Inferior parietal cortex (tissue), 1 donor: ENCODE data around the gene MAP2.

Experiments
- DNase-seq: peaks from one replicate; pipeline ENCODE4 v3.0.0-alpha.2; 2016; ENCODE audit errors: extremely low spot score

The MAP2 gene

GRCh38 chr2:209644842-209645241, 221.0 kb downstream of the MAP2 start:
- no peak for DNase-seq

DNA sequence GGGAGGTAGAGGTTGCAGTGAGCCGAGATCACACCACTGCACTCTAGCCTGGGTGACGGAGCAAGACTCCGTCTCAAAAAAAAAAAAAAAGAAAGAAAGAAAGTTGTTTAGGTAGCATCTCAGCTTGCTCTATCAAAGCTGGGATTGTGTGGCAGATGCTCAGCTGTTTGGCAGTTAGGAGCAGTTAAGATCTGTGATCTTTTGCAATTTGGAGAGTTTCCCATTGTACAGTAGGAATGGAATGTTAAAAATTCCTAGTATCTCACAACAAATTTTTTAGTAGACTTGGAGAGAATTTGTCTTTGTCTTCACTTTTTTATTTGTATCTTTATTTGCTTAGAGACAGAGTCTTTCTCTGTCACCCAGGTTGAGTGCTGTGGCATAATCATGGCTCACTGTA, 224.9 kb downstream of the MAP2 start:
- DNase-seq = no peak

GRCh38 chr2:209653134-209653533, 229.3 kb downstream of the MAP2 start:
- DNase-seq = no peak

- peak; percentile 71 for DNase-seq
Measured at GRCh38 chr2:209661286-209661894, 237.5 kb downstream of the MAP2 start.

GRCh38 chr2:209662021-209662420, 238.2 kb downstream of the MAP2 start:
- peak; percentile 32 for DNase-seq

DNA sequence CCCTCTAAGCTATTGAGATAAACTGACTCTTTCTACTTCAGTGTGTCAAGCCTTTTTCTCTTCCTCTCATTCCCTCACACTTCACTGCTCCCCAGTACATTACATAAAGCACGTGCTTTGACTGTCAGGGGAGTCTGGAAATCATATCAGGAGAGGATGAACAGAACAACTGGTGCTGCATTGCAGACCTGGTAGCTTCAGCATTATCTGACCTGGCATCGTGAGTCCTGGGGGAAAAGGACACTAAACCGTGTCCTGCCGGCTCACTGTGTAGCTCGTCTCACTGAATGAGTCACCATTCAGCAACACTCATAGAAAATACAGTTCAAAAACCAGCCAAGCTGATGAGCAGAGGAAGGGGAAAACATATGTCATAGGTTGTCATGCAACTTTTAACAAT, 239.3 kb downstream of the MAP2 start:
- DNase-seq = peak; percentile 60

DNA sequence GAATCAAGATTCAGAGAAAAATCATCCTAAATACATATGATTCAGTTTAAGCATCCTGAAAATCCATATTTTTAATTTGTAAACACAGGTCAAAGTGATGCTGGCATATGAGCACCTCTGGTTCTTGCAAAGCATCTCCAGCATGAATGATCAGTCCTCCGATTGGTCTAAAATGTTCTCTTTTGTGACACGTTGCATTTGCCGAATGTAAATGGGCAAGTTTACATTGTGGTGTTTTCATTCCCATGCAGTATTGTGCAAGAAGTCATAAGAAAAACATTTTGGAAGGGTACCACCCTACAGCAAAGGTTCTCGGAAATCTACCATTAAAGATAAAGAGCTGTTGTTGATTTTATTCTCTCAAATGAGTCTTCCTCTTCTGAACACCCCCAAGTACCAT, 239.8 kb downstream of the MAP2 start:
- no peak for DNase-seq

- DNase-seq = no peak
Measured at GRCh38 chr2:209666296-209666695, 242.4 kb downstream of the MAP2 start.

GRCh38 chr2:209671020-209671680, 247.3 kb downstream of the MAP2 start:
- DNase-seq = no peak

DNA sequence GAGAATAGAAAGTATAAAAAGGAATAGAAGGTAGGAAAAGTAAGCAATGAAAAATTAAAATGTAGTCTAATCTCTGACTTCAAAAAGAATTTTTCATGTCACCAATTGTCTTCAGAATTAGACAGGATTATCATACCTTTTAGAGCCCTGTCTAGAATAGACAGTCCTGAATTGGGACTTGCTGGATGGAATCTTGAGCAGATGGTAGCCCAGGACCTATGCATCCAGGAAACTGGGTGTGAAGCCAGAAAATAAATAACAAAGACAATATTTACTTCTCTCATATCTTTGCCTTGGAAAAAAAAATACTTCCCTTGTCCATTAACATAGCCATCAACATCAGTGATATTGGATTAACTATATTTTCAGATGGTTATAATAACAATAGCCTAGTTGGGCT, 250.0 kb downstream of the MAP2 start:
- no peak for DNase-seq

DNA sequence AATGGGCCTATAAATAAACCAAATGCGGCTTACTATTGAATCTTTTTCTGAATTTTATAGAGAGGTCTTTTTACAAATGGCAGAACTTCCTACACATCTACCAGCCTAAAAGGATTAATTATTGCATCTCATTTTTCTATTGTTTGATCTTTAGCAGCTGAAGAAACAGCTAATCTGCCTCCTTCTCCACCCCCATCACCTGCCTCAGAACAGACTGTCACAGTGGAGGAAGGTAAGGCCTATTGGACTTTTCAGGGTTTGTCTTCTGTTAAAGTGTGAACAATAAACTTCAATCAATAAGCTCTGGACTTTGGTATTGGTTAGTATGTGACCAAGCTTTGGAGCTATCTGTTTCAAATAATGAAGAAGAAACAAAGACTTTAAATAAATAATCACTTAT, 256.7 kb downstream of the MAP2 start:
- no peak for DNase-seq

DNA sequence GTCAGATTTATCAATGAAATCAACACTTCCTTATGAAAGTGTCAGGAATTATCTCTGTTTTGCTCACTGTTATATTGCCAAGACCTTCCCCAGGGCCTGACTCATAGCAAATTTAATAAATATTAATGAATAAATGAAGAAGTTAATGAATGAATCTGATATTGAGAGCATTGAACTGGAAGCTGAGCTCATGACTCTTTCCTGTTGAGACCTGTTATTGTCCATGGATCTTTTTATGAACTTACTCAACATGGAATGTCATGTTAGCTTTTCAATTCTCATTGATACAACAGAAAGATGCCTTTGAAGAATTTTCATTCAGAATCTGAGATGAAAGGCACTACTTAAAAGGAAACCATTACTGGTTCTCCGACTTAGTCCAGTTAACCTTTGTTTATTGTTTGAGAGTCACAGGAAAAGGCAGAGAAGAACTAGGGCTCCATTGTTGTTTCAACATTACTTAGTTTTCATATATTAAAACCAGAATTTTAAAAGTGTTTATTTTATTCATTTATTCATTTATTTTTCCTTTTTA, 257.4 kb downstream of the MAP2 start:
- no peak for DNase-seq

- no peak for DNase-seq
Measured at GRCh38 chr2:209682646-209683045, 258.8 kb downstream of the MAP2 start.

GRCh38 chr2:209685340-209685739, 261.5 kb downstream of the MAP2 start:
- no peak for DNase-seq

- DNase-seq = peak; percentile 55
Measured at GRCh38 chr2:209685963-209686362, 262.1 kb downstream of the MAP2 start.

DNA sequence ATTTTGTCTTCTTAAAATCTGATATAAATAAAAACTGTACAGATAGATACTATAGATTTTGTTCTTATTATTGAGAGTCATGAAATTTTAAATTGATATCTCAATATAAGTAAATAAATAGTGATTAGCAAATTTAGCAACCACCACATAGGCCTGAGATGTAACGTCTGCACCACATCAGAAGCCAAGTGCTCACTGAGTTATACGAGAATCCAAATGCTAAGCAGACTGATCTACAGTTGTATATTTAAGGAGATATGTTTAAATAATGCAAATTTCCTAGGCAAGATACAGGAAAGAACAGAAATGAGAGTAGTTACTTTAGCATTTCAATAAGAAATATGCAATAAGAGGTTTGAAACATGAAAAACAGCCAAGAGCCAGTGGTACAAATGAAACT, 262.6 kb downstream of the MAP2 start:
- DNase-seq = no peak

GRCh38 chr2:209687323-209687969, 263.6 kb downstream of the MAP2 start:
- DNase-seq = no peak

GRCh38 chr2:209688385-209688784, 264.5 kb downstream of the MAP2 start:
- DNase-seq = no peak

DNA sequence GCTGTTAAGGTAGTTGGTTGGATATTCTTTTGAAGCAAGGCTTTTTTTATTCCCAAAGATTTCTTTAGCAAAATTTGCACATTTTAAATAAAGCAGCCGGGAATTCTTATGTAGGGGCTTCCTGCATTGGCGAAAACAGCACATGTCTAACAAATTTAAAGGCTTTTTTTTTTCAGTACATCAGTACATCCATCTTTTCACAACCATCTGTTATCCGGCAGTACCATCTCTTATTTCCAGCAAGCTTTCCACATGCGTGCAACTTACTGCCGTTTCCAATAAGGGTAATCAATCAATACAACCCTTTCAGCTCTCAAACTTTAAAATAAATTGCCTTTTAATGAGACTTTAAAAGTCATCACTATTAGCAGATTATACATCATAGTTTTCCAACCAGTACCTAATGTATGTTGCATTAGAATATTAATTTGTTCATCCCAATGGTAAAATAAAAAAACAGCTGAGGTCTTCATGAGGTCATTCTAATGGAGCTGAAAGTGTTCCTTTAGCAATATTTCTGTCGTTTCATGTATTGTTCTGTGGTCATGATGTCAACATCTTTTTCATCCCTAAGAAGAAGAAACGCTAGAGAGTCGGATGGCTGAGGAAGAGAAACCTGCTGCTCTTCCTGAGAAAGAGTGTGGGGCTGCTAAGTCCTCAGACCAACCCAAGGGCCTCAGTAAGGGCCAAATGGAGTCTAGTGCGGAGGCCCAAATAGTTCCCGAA, 266.3 kb downstream of the MAP2 start:
- no peak for DNase-seq

- DNase-seq = no peak
Measured at GRCh38 chr2:209694748-209695147, 270.9 kb downstream of the MAP2 start.

DNA sequence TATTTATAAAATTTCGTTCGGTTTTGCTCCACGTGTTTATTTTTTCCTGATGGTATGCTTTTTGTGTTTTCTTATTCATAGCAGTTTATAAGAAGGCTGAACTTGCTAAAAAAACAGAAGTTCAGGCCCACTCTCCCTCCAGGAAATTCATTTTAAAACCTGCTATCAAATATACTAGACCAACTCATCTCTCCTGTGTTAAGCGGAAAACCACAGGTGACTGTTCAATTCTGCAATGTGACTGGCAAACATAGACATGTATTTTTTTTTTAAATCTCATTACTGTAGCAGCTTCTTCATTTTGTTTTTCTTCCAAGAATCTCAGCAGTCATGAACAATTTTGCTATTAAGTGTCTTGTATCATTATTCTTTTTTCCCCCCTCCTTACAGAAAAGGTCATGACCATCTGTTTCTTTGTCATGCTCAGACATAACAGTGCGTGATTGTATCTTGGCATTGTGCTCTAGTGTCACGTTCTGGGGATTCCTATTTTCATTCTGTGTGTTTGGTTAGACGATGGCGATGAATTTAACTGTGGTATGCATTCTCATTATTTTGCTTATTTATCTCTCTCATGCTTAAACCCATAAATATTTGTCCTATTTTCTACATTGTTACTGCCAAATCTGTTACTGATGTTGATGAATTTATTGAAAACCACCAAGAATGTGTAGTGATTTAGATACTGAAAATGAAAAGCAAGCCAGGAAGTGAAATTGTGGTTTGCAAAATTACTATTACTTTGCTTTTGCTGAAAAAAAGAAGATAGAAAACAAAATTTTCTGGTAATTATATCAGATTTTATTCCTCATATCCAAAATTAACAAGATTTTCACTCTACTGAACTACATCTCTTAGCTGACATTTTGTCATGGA, 273.2 kb downstream of the MAP2 start:
- DNase-seq = no peak
